ENCODE data around the gene CCDC169.

Gene CCDC169

GRCh38 chr13:36251017-36251416 lies 46.6 kb downstream of the CCDC169 start:
- no peak for ATAC-seq
- TF ChIP-seq TCF4 (CRISPR knock-in tag; IDR thresholded peaks at IDR 0.05; ENCODE audit: borderline replicate concordance) = no peak
- no peak for TF ChIP-seq TOX (CRISPR knock-in tag; IDR thresholded peaks at IDR 0.05; ENCODE audit: borderline replicate concordance)
- TF ChIP-seq CREB5 (CRISPR knock-in tag; IDR thresholded peaks at IDR 0.05; ENCODE audit: low read depth) = no peak
- no peak for TF ChIP-seq ISL1 (CRISPR knock-in tag; IDR thresholded peaks at IDR 0.05)
- TF ChIP-seq BACH2 (CRISPR knock-in tag; IDR thresholded peaks at IDR 0.05; ENCODE audit: borderline replicate concordance) = no peak
- no peak for TF ChIP-seq PATZ1 (CRISPR knock-in tag; IDR thresholded peaks at IDR 0.05; ENCODE audit: borderline replicate concordance)
- no peak for TF ChIP-seq ESRRG (CRISPR knock-in tag; IDR thresholded peaks at IDR 0.05)
- no peak for TF ChIP-seq PPARA (CRISPR knock-in tag; IDR thresholded peaks at IDR 0.05; ENCODE audit: borderline replicate concordance)
- TF ChIP-seq CSRNP3 (CRISPR knock-in tag; IDR thresholded peaks at IDR 0.05) = no peak
- TF ChIP-seq ZNF8 (CRISPR knock-in tag; IDR thresholded peaks at IDR 0.05) = no peak

GRCh38 chr13:36248700-36249099 lies 48.9 kb downstream of the CCDC169 start:
- no peak for TF ChIP-seq RARB (CRISPR knock-in tag; IDR thresholded peaks at IDR 0.05)
- no peak for TF ChIP-seq ZNF70 (CRISPR knock-in tag; IDR thresholded peaks at IDR 0.05)
- TF ChIP-seq SNAI2 (CRISPR knock-in tag; IDR thresholded peaks at IDR 0.05) = no peak
- TF ChIP-seq BACH2 (CRISPR knock-in tag; IDR thresholded peaks at IDR 0.05; ENCODE audit: borderline replicate concordance) = no peak
- no peak for TF ChIP-seq TCF4 (CRISPR knock-in tag; IDR thresholded peaks at IDR 0.05; ENCODE audit: borderline replicate concordance)
- TF ChIP-seq CSRNP3 (CRISPR knock-in tag; IDR thresholded peaks at IDR 0.05) = no peak
- TF ChIP-seq POU6F1 (CRISPR knock-in tag; IDR thresholded peaks at IDR 0.05; ENCODE audit: borderline replicate concordance, low read depth) = no peak
- TF ChIP-seq ZNF8 (CRISPR knock-in tag; IDR thresholded peaks at IDR 0.05) = no peak
- TF ChIP-seq PPARA (CRISPR knock-in tag; IDR thresholded peaks at IDR 0.05; ENCODE audit: borderline replicate concordance) = no peak
- TF ChIP-seq ZNF565 (CRISPR knock-in tag; conservative IDR thresholded peaks at IDR 0.05; ENCODE audit: low read depth) = no peak
- TF ChIP-seq TOX (CRISPR knock-in tag; IDR thresholded peaks at IDR 0.05; ENCODE audit: borderline replicate concordance) = no peak
- no peak for ATAC-seq

- TF ChIP-seq CREB5 (CRISPR knock-in tag; IDR thresholded peaks at IDR 0.05; ENCODE audit: low read depth) = no peak
- TF ChIP-seq CSDC2 (CRISPR knock-in tag; IDR thresholded peaks at IDR 0.05) = no peak
- TF ChIP-seq ZNF8 (CRISPR knock-in tag; IDR thresholded peaks at IDR 0.05) = no peak
- ATAC-seq = no peak
Observed at GRCh38 chr13:36244990-36245389, 52.6 kb downstream of the CCDC169 start.

- TF ChIP-seq ISL1 (CRISPR knock-in tag; IDR thresholded peaks at IDR 0.05) (no peak), ZFP3 (CRISPR knock-in tag; IDR thresholded peaks at IDR 0.05) (no peak), POU6F1 (CRISPR knock-in tag; IDR thresholded peaks at IDR 0.05; ENCODE audit: borderline replicate concordance, low read depth) (no peak), CSRNP3 (CRISPR knock-in tag; IDR thresholded peaks at IDR 0.05) (no peak), SNAI2 (CRISPR knock-in tag; IDR thresholded peaks at IDR 0.05) (no peak), ZNF8 (CRISPR knock-in tag; IDR thresholded peaks at IDR 0.05) (no peak), ZNF70 (CRISPR knock-in tag; IDR thresholded peaks at IDR 0.05) (no peak), BACH2 (CRISPR knock-in tag; IDR thresholded peaks at IDR 0.05; ENCODE audit: borderline replicate concordance) (no peak), CREB5 (CRISPR knock-in tag; IDR thresholded peaks at IDR 0.05; ENCODE audit: low read depth) (no peak), ESRRG (CRISPR knock-in tag; IDR thresholded peaks at IDR 0.05) (no peak), TOX (CRISPR knock-in tag; IDR thresholded peaks at IDR 0.05; ENCODE audit: borderline replicate concordance) (no peak), RARB (CRISPR knock-in tag; IDR thresholded peaks at IDR 0.05) (no peak)
- no peak for ATAC-seq
Observed at GRCh38 chr13:36244073-36244472, 53.5 kb downstream of the CCDC169 start.
